GM12878 (cell line): ENCODE data around the gene YARS1. TPM values are rescaled to one million over a fixed set of nuclear protein-coding genes. Genes with fewer than 3 reads are reported as not detected.

Source experiments
- ATAC-seq: fragments of 200-7000 bp; cut with Tn5 transposase; 3 replicates; pipeline ENCODE4 v1.9.1; 2020; ENCODE audit warnings: mild to moderate bottlenecking, moderate library complexity
- BruUV-seq: library from RNA; stranded (reverse); fragments of 400-500 nt; replicated peaks from 2 replicates; lab custom pipeline; 2021; lab: Mats Ljungman, UMichigan
- CTCF ChIA-PET: fragments of 300-600 bp; sonication (Branson Sonifier 250); formaldehyde crosslinking; extraction: SDS; loops from one replicate; lab custom pipeline; 2021; ENCODE audit warnings: inconsistent platforms; lab: Yijun Ruan, JAX
- POLR2A ChIA-PET: fragments of 350-600 bp; formaldehyde crosslinking; extraction: SDS; loops from one replicate; lab custom pipeline; 2021; ENCODE audit warnings: inconsistent platforms; lab: Charles Lee
- RAD21 ChIA-PET: fragments of 300-600 bp; sonication (Branson Sonifier 250); formaldehyde crosslinking; loops from one replicate; lab custom pipeline; 2023; ENCODE audit warnings: antibody characterized with exemption; ENCODE audit not compliant: unreplicated experiment; lab: Charles Lee
- SMC1A ChIA-PET: fragments of 300-600 bp; sonication (Branson Sonifier 250); formaldehyde crosslinking; loops from one replicate; lab custom pipeline; 2023; ENCODE audit not compliant: unreplicated experiment, uncharacterized antibody; lab: Charles Lee
- DNase-seq: peaks from one replicate; pipeline ENCODE4 v3.0.0-alpha.2; 2011; ENCODE audit warnings: low read depth, low spot score
- FAIRE-seq: peaks from 3 replicates; lab custom pipeline; 2011; peaks lifted over from hg19 to GRCh38; lab: Jason Lieb, UNC
- H2AFZ ChIP-seq: 2 replicates; pipeline ENCODE4 v1.6.0; 2011; ENCODE audit warnings: low read depth, low read length, control low read depth; ENCODE audit not compliant: control insufficient read depth
- H3K27ac ChIP-seq: 2 replicates; pipeline ENCODE4 v1.5.1; 2011; ENCODE audit warnings: control low read depth; ENCODE audit not compliant: control insufficient read depth, insufficient read depth
- H3K27me3 ChIP-seq, 2 experiments: replicated peaks in 1 of 2; 2 replicates each; pipeline versions ENCODE4 v1.6.0 to v1.6.1; 2011; ENCODE audit warnings: low read length in 1 of 2; ENCODE audit not compliant: control insufficient read depth in 2 of 2, insufficient read depth in 2 of 2
- H3K36me3 ChIP-seq, 2 experiments: 2 replicates each; pipeline ENCODE4 v1.5.1; 2011; ENCODE audit warnings: low read length in 1 of 2; ENCODE audit not compliant: control insufficient read depth in 2 of 2, insufficient read depth in 2 of 2
- H3K4me1 ChIP-seq: 2 replicates; pipeline ENCODE4 v1.6.1; 2011; ENCODE audit warnings: mild to moderate bottlenecking, low read length, moderate library complexity, mixed read lengths; ENCODE audit not compliant: control insufficient read depth, insufficient read depth
- H3K4me2 ChIP-seq: 2 replicates; pipeline ENCODE4 v1.6.0; 2011; ENCODE audit warnings: control low read depth; ENCODE audit not compliant: control insufficient read depth, insufficient read depth
- H3K4me3 ChIP-seq: fragments of 200-600 bp; sonication (generic); 2 replicates; pipeline ENCODE4 v1.5.1; 2016
- H3K79me2 ChIP-seq: 2 replicates; pipeline ENCODE4 v1.6.0; 2011; ENCODE audit warnings: low read length; ENCODE audit not compliant: control insufficient read depth, insufficient read depth
- H3K9ac ChIP-seq: 2 replicates; pipeline ENCODE4 v1.8.0; 2011; ENCODE audit warnings: low read length, control low read depth, mixed read lengths; ENCODE audit not compliant: control insufficient read depth, insufficient read depth
- H3K9me3 ChIP-seq: replicated peaks from 3 replicates; pipeline ENCODE4 v1.5.1; 2011; ENCODE audit warnings: mild to moderate bottlenecking, low read length; ENCODE audit not compliant: control insufficient read depth, insufficient read depth
- H4K20me1 ChIP-seq: 2 replicates; pipeline ENCODE4 v1.6.0; 2011; ENCODE audit not compliant: control insufficient read depth, insufficient read depth
- KLF5 ChIP-seq: fragments of 450-650 bp; IDR thresholded peaks from 2 replicates; pipeline ENCODE4 v1.6.1; 2014; ENCODE audit warnings: mild to moderate bottlenecking; ENCODE audit not compliant: partially characterized antibody
- MEF2A ChIP-seq: IDR thresholded peaks from 2 replicates; pipeline ENCODE4 v1.6.1; 2011; ENCODE audit warnings: low read depth, mild to moderate bottlenecking, low read length, moderate library complexity; ENCODE audit not compliant: insufficient read depth
- WGBS: methylation state at CpG from one replicate; pipeline ENCODE4 v1.1.6; 2016; ENCODE audit warnings: low lambda C conversion rate; ENCODE audit not compliant: insufficient replicate concordance, insufficient coverage; ENCODE audit errors: missing lambda C conversion rate; 5-methylcytosine and 5-hydroxymethylcytosine counted together
- in situ Hi-C: fragments of 300-500 bp; cut with MboI; formaldehyde crosslinking; loops from 9 replicates; pipeline ENCODE4 v1.14.3; 2018; ENCODE audit warnings: mixed read lengths
- intact Hi-C: fragments of 100-400 bp; cut with micrococcal nuclease; formaldehyde crosslinking; loops from one replicate; pipeline ENCODE4 v1.14.2; 2022; ENCODE audit not compliant: unreplicated experiment
- polyA plus RNA-seq, 11 experiments: library from polyadenylated mRNA; depleted of rRNA in 4 of 11; unstranded in 6 of 11; stranded (reverse) in 5 of 11; fragments of >200 nt; fragmentation: Nextera tagmentation in 4 of 11; fragmentation: Illumina TruSeq in 1 of 11; extraction: Ambion mirVana in 4 of 11; extraction: Trizol in 1 of 11; gene quantifications; 1 replicate in 1 of 11; 2 replicates in 10 of 11; pipeline versions ENCODE4 v1.2.1 to v1.2.3, GENCODE V29; 2011 to 2016; ENCODE audit warnings: inconsistent platforms in 2 of 11, missing spikeins in 2 of 11, low read depth in 1 of 11
- total RNA-seq, 4 experiments: library from RNA; depleted of rRNA in 3 of 4; stranded (reverse); fragments of >200 nt in 3 of 4; fragmentation: Illumina TruSeq in 1 of 4; extraction: Trizol in 1 of 4; gene quantifications; 2 replicates each; pipeline versions ENCODE4 v1.2.1 to v1.2.3, GENCODE V29; 2013 to 2021
- TF ChIP-seq, protein P1 (sequence below): fragments of 150-350 bp; IDR thresholded peaks from 2 replicates; pipeline ENCODE4 v1.6.1; 2016; ENCODE audit warnings: low read depth, low read length
- TF ChIP-seq, protein P2 (sequence below): IDR thresholded peaks from 2 replicates; pipeline ENCODE4 v1.6.1; 2012; ENCODE audit warnings: low read length, inconsistent platforms
- TF ChIP-seq, protein P3 (sequence below): fragments of 450-650 bp; formaldehyde crosslinking; IDR thresholded peaks from 2 replicates; pipeline ENCODE4 v1.4.0; 2022; ENCODE audit warnings: mild to moderate bottlenecking, moderate library complexity
- TF ChIP-seq, protein P4 (sequence below): fragments of 450-650 bp; IDR thresholded peaks from 2 replicates; pipeline ENCODE4 v1.6.1; 2017; ENCODE audit warnings: mild to moderate bottlenecking, moderate library complexity

YARS1 gene
- total and polyA plus RNA-seq, 10 of the 15 experiments (the other 5 are each of a cell fraction or from before 2014, with no cell fraction given) = 39.9 to 202 (median 136) TPM

DNA sequence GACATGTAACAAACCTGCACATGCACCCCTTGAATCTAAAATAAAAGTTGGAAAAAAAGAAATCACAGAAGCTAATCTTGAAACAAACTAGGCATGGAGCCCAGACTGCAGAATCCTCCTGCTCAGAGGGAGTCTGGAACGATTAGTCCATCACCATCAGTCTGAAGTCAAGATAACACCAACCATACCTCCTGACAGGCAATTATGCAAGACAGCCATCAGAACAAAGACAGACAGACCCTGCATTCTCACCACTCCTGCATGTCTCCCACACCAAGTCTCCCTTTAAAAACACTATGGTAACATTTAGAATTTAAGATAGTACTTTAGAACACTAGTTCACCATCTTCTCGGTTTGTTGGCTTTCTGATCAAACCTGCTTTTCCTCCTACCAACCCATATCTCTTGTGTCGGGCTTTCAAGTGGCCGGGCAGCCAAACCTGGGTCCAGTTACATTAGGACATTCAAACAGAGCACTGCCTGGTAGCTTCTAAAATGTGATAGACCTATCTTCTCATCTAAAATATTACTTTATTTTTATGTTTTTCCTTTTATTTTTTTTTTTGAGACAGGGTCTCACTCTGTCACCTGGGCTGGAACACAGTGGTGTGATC, 10.1 kb downstream of the YARS1 start (continued):
- TF ChIP-seq, protein P1, sequence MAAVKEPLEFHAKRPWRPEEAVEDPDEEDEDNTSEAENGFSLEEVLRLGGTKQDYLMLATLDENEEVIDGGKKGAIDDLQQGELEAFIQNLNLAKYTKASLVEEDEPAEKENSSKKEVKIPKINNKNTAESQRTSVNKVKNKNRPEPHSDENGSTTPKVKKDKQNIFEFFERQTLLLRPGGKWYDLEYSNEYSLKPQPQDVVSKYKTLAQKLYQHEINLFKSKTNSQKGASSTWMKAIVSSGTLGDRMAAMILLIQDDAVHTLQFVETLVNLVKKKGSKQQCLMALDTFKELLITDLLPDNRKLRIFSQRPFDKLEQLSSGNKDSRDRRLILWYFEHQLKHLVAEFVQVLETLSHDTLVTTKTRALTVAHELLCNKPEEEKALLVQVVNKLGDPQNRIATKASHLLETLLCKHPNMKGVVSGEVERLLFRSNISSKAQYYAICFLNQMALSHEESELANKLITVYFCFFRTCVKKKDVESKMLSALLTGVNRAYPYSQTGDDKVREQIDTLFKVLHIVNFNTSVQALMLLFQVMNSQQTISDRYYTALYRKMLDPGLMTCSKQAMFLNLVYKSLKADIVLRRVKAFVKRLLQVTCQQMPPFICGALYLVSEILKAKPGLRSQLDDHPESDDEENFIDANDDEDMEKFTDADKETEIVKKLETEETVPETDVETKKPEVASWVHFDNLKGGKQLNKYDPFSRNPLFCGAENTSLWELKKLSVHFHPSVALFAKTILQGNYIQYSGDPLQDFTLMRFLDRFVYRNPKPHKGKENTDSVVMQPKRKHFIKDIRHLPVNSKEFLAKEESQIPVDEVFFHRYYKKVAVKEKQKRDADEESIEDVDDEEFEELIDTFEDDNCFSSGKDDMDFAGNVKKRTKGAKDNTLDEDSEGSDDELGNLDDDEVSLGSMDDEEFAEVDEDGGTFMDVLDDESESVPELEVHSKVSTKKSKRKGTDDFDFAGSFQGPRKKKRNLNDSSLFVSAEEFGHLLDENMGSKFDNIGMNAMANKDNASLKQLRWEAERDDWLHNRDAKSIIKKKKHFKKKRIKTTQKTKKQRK = no peak
- TF ChIP-seq, protein P2, sequence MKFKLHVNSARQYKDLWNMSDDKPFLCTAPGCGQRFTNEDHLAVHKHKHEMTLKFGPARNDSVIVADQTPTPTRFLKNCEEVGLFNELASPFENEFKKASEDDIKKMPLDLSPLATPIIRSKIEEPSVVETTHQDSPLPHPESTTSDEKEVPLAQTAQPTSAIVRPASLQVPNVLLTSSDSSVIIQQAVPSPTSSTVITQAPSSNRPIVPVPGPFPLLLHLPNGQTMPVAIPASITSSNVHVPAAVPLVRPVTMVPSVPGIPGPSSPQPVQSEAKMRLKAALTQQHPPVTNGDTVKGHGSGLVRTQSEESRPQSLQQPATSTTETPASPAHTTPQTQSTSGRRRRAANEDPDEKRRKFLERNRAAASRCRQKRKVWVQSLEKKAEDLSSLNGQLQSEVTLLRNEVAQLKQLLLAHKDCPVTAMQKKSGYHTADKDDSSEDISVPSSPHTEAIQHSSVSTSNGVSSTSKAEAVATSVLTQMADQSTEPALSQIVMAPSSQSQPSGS = no peak

DNA sequence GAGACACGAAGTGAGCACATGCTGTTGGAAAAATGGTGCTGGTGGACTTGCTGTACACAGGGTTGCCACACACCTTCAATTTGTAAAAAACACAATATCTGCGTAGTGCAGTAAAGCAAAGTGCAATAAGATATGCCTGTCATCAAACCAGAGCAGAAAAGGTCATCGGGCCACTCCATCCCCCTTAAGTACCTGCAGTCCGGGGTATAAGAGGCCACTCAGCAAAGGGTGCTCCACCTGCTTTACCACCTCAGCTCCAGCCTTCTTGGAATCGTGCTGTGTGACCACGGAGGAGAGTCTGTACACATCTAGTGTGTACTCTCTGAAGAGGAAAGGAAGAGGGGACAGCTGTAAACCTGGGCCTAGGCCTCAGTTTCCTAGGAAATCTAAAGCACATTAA, 10.9 kb downstream of the YARS1 start:
- WGBS = over 99% methylated on average over 6 of the region's 6 CpGs
- peaks cover 4% of the 10 kb centered on the region for H4K20me1 ChIP-seq
- in situ Hi-C loops (no loop called here), intact Hi-C loops (no loop called here)
- no peaks in the 10 kb centered on the region for H3K27me3 ChIP-seq
- FAIRE-seq (no peak), ATAC-seq (no peak), DNase-seq (no peak)
- H3K4me3 ChIP-seq = no peak overlapping the region
- H3K9ac ChIP-seq = no peak overlapping the region
- H2AFZ ChIP-seq = no peak overlapping the region
- no peak overlapping the region for H3K27ac ChIP-seq
- ChIA-PET CTCF (interaction anchor here (1.4 kb wide), 1 partner anchor 67 kb away, joined by 3 read pairs; no protein-coding TSS in a partner anchor), RAD21 (no interaction called here), SMC1A (no interaction called here), POLR2A (interaction anchor here (1.4 kb wide), 1 partner anchor 10 kb away, joined by 4 read pairs; no protein-coding TSS in a partner anchor)
- H3K9me3 ChIP-seq = no peaks in the 10 kb centered on the region; the same call in 2 of the 3 replicates
- peaks cover 16% of the 10 kb centered on the region for H3K79me2 ChIP-seq
- H3K36me3 ChIP-seq = peaks cover 18 to 36% of the 10 kb centered on the region in 2 experiments
- no TSS peak for BruUV-seq
- peaks cover 6% of the 10 kb centered on the region; the same call in 1 of the 2 replicates for H3K4me1 ChIP-seq
- no peak overlapping the region for H3K4me2 ChIP-seq
- TF ChIP-seq MEF2A = no peak
- TF ChIP-seq KLF5 = no peak
- TF ChIP-seq, protein P2 = no peak
- TF ChIP-seq, protein P3, sequence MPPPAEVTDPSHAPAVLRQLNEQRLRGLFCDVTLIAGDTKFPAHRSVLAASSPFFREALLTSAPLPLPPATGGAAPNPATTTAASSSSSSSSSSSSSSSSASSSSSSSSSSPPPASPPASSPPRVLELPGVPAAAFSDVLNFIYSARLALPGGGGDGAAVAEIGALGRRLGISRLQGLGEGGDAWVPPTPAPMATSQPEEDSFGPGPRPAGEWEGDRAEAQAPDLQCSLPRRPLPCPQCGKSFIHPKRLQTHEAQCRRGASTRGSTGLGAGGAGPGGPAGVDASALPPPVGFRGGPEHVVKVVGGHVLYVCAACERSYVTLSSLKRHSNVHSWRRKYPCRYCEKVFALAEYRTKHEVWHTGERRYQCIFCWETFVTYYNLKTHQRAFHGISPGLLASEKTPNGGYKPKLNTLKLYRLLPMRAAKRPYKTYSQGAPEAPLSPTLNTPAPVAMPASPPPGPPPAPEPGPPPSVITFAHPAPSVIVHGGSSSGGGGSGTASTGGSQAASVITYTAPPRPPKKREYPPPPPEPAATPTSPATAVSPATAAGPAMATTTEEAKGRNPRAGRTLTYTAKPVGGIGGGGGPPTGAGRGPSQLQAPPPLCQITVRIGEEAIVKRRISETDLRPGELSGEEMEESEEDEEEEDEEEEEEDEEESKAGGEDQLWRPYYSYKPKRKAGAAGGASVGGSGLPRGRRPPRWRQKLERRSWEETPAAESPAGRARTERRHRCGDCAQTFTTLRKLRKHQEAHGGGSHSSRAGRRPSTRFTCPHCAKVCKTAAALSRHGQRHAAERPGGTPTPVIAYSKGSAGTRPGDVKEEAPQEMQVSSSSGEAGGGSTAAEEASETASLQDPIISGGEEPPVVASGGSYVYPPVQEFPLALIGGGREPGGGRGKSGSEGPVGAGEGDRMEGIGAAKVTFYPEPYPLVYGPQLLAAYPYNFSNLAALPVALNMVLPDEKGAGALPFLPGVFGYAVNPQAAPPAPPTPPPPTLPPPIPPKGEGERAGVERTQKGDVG (CRISPR knock-in tag) = no peak
- TF ChIP-seq, protein P4, sequence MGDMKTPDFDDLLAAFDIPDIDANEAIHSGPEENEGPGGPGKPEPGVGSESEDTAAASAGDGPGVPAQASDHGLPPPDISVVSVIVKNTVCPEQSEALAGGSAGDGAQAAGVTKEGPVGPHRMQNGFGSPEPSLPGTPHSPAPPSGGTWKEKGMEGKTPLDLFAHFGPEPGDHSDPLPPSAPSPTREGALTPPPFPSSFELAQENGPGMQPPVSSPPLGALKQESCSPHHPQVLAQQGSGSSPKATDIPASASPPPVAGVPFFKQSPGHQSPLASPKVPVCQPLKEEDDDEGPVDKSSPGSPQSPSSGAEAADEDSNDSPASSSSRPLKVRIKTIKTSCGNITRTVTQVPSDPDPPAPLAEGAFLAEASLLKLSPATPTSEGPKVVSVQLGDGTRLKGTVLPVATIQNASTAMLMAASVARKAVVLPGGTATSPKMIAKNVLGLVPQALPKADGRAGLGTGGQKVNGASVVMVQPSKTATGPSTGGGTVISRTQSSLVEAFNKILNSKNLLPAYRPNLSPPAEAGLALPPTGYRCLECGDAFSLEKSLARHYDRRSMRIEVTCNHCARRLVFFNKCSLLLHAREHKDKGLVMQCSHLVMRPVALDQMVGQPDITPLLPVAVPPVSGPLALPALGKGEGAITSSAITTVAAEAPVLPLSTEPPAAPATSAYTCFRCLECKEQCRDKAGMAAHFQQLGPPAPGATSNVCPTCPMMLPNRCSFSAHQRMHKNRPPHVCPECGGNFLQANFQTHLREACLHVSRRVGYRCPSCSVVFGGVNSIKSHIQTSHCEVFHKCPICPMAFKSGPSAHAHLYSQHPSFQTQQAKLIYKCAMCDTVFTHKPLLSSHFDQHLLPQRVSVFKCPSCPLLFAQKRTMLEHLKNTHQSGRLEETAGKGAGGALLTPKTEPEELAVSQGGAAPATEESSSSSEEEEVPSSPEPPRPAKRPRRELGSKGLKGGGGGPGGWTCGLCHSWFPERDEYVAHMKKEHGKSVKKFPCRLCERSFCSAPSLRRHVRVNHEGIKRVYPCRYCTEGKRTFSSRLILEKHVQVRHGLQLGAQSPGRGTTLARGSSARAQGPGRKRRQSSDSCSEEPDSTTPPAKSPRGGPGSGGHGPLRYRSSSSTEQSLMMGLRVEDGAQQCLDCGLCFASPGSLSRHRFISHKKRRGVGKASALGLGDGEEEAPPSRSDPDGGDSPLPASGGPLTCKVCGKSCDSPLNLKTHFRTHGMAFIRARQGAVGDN = no peak
